GM12891 (cell line): ENCODE results near the gene AHSG.

ENCODE experiments used
- POLR2A ChIP-seq: IDR thresholded peaks from 2 replicates; pipeline ENCODE4 v1.6.1; 2011; ENCODE audit warnings: low read depth, low read length, control low read depth
- POLR2AphosphoS5 ChIP-seq: IDR thresholded peaks from 2 replicates; pipeline ENCODE4 v1.6.1; 2011; ENCODE audit warnings: low read depth, low read length, control low read depth
- SPI1 ChIP-seq: IDR thresholded peaks from 2 replicates; pipeline ENCODE4 v1.6.1; 2011; ENCODE audit warnings: low read depth, low read length, control low read depth
- TAF1 ChIP-seq: IDR thresholded peaks from 2 replicates; pipeline ENCODE4 v1.6.1; 2011; ENCODE audit warnings: low read depth, low read length, control low read depth

- no peak for TF ChIP-seq TAF1
- no peak for TF ChIP-seq POLR2AphosphoS5
- no peak for TF ChIP-seq POLR2A
- no peak for TF ChIP-seq SPI1
These were observed 32.1 kb upstream of the AHSG start for GRCh38 chr3:186580785-186581184.
